Vagina (tissue), 2 donors: ENCODE measurements around the gene C2orf68. TPM values are rescaled to one million over a fixed set of nuclear protein-coding genes. Genes with fewer than 3 reads are reported as not detected.

Experiments used
- DNase-seq, 2 donors: peaks; one replicate each; pipeline ENCODE4 v3.0.0-alpha.2; 2017; ENCODE audit errors: extremely low spot score in 2 of 2
- H3K27ac ChIP-seq: fragments of 200-600 bp; sonication (generic); one replicate; pipeline ENCODE4 v1.5.1; 2019
- H3K27me3 ChIP-seq: fragments of 200-600 bp; sonication (generic); one replicate; pipeline ENCODE4 v1.5.1; 2019
- H3K36me3 ChIP-seq, 2 donors: fragments of 200-600 bp; sonication (generic); one replicate each; pipeline ENCODE4 v1.5.1; 2017 to 2019
- H3K4me1 ChIP-seq: fragments of 200-600 bp; sonication (generic); one replicate; pipeline ENCODE4 v1.5.1; 2019
- H3K4me3 ChIP-seq, 2 donors: fragments of 200-600 bp; sonication (generic); 1 replicate in 1 of 2; 2 replicates in 1 of 2; pipeline ENCODE4 v1.5.1; 2016 to 2019
- H3K9me3 ChIP-seq: fragments of 200-600 bp; sonication (generic); one replicate; pipeline ENCODE4 v1.5.1; 2019
- POLR2A ChIP-seq, 2 donors: fragments of 450-650 bp; IDR thresholded peaks; one replicate each; pipeline ENCODE4 v1.6.1; 2017; ENCODE audit warnings: antibody characterized with exemption in 2 of 2, mild to moderate bottlenecking in 2 of 2, moderate library complexity in 2 of 2
- POLR2AphosphoS5 ChIP-seq, 2 donors: sonication (generic); formaldehyde crosslinking; IDR thresholded peaks; one replicate each; pipeline ENCODE4 v1.9.0; 2017; ENCODE audit warnings: antibody characterized with exemption in 2 of 2, mild to moderate bottlenecking in 2 of 2, low read depth in 1 of 2; ENCODE audit not compliant: insufficient read depth in 1 of 2
- intact Hi-C: fragments of 100-400 bp; cut with DNase I; formaldehyde crosslinking; loops from one replicate; pipeline ENCODE4 v1.15.1; 2023
- total RNA-seq: library from RNA; depleted of rRNA; stranded (reverse); fragments of >200 nt; gene quantifications from one replicate; pipeline ENCODE4 v1.2.3, GENCODE V29; 2016
- TF ChIP-seq, protein P1 (sequence below), 3 experiments: fragments of 450-650 bp in 2 of 3; fragments of 200-600 bp in 1 of 3; sonication (generic) in 1 of 3; IDR thresholded peaks; one replicate each; pipeline ENCODE4 v1.5.1; 2017 to 2019; ENCODE audit warnings: antibody characterized with exemption in 3 of 3, mild to moderate bottlenecking in 2 of 3, moderate library complexity in 2 of 3

The C2orf68 gene
- total RNA-seq, 1 donor from 2014 or later: 12.0 TPM

DNA sequence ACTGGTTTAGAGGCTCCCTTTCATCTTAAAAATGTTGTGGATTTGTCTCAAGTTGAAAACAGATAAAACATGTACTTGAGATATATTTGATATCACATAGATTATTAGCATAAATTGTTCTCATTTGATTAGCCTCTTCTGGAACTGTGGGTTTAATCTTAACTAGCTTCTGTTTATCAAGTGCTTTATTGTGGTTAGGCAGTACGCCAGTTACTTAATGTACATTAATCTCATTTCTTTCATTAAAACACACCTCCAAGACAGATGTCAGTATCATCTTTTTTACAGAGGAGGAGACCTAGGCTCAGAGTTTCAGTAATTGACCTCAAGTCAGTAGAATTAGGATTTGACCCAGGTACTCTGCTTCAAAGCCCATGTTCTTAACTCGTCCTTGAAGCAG is 34.3 kb upstream of the C2orf68 start:
- intact Hi-C loops: no loop called here
- Histone ChIP-seq H3K27me3 (no peaks in the 10 kb centered on the region), H3K4me3 (no peak overlapping the region), H3K9me3 (no peaks in the 10 kb centered on the region), H3K36me3 (peaks cover 0 to 99% of the 10 kb centered on the region in 2 donors), H3K27ac (no peak overlapping the region), H3K4me1 (no peaks in the 10 kb centered on the region)
- no peak for DNase-seq
- TF ChIP-seq POLR2AphosphoS5 (IDR thresholded peaks at IDR 0.05; ENCODE audit: insufficient read depth in 1 of 2, low read depth in 1 of 2) (no peak), POLR2A (IDR thresholded peaks at IDR 0.05) (no peak)
- TF ChIP-seq, protein P1, sequence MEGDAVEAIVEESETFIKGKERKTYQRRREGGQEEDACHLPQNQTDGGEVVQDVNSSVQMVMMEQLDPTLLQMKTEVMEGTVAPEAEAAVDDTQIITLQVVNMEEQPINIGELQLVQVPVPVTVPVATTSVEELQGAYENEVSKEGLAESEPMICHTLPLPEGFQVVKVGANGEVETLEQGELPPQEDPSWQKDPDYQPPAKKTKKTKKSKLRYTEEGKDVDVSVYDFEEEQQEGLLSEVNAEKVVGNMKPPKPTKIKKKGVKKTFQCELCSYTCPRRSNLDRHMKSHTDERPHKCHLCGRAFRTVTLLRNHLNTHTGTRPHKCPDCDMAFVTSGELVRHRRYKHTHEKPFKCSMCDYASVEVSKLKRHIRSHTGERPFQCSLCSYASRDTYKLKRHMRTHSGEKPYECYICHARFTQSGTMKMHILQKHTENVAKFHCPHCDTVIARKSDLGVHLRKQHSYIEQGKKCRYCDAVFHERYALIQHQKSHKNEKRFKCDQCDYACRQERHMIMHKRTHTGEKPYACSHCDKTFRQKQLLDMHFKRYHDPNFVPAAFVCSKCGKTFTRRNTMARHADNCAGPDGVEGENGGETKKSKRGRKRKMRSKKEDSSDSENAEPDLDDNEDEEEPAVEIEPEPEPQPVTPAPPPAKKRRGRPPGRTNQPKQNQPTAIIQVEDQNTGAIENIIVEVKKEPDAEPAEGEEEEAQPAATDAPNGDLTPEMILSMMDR (IDR thresholded peaks at IDR 0.05): no peak

DNA sequence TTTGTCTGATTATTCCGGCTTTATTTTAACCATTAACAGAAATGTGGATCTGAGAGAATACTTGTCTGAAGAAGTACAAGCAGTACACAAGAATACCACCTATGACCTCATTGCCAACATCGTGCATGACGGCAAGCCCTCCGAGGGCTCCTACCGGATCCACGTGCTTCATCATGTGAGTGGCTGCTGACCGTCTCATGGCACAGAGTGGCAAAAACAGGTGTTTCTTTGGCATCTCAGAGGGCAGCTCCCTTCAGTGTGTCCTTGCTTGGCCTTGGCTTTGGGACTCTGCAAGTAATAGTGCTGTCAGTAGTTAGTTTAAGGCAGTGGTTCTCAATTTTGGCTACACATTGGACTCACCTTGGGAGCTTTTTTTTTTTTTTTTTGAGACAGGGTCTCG is 33.0 kb upstream of the C2orf68 start:
- Histone ChIP-seq H3K27me3 (no peaks in the 10 kb centered on the region), H3K4me1 (no peaks in the 10 kb centered on the region), H3K36me3 (peaks cover 0 to 99% of the 10 kb centered on the region in 2 donors), H3K9me3 (no peaks in the 10 kb centered on the region), H3K27ac (no peak overlapping the region), H3K4me3 (no peak overlapping the region)
- no peak for TF ChIP-seq POLR2A (IDR thresholded peaks at IDR 0.05)
- no peak for TF ChIP-seq POLR2AphosphoS5 (IDR thresholded peaks at IDR 0.05; ENCODE audit: insufficient read depth in 1 of 2, low read depth in 1 of 2)
- TF ChIP-seq, protein P1 (IDR thresholded peaks at IDR 0.05): no peak
- DNase-seq: no peak
- intact Hi-C loops: no loop called here

DNA sequence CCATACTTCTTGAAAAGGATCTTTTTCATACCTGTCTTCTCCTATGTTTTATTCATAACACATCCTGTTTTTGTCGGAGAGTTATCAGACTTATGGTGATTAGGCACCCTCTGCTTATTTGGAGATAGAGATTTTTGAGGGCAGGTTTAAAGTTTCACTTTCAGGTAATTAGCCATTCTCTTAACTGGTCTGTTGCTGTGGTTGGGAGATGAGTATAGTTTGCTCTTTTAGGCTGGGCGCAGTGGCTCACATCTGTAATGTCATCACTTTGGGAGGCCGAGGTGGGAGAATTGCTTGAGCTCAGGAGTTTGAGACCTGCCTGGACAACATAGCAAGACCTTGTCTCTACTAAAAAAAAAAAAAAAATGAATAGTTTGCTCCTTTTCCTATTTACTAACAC is 30.9 kb upstream of the C2orf68 start:
- peaks cover 0 to 97% of the 10 kb centered on the region in 2 donors for H3K36me3 ChIP-seq
- intact Hi-C loops: no loop called here
- TF ChIP-seq POLR2AphosphoS5 (IDR thresholded peaks at IDR 0.05; ENCODE audit: insufficient read depth in 1 of 2, low read depth in 1 of 2): no peak
- TF ChIP-seq, protein P1 (IDR thresholded peaks at IDR 0.05): no peak

DNA sequence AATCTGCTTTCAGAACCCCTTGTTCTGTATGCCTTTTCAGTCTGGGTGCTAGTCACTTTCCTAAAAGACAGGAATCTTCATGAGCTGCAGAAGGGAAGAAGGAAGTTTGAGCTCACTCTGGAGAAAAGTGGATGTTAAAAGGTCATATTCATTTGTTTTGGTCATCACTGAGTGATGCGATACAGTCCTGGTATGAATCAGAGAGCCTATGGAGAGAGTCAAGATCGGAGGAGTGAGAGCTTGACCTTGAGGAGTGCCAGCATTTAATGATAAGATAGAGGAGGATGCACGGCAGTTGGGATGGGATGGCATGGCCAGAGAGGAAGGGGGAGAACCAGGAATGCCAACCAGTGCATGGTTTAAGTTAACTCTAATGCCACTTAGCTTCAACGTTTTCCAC is 23.8 kb upstream of the C2orf68 start:
- Histone ChIP-seq H3K27ac (no peak overlapping the region), H3K27me3 (no peaks in the 10 kb centered on the region), H3K4me1 (no peaks in the 10 kb centered on the region), H3K9me3 (no peaks in the 10 kb centered on the region), H3K36me3 (peaks cover 0 to 87% of the 10 kb centered on the region in 2 donors), H3K4me3 (no peak overlapping the region)
- intact Hi-C loops: loop anchor here (5.0 kb wide), 3 partner anchors 72 to 962 kb away; no protein-coding TSS in a partner anchor
- DNase-seq: no peak
- TF ChIP-seq POLR2AphosphoS5 (IDR thresholded peaks at IDR 0.05; ENCODE audit: insufficient read depth in 1 of 2, low read depth in 1 of 2) (no peak), POLR2A (IDR thresholded peaks at IDR 0.05) (no peak)
- TF ChIP-seq, protein P1 (IDR thresholded peaks at IDR 0.05): no peak

More for the DNA sequence above, 30.9 kb upstream of the C2orf68 start:
- no peak overlapping the region for H3K4me3 ChIP-seq
- H3K27ac ChIP-seq: no peak overlapping the region
- no peak for DNase-seq
- no peaks in the 10 kb centered on the region for H3K4me1 ChIP-seq
- H3K9me3 ChIP-seq: no peaks in the 10 kb centered on the region
- no peaks in the 10 kb centered on the region for H3K27me3 ChIP-seq

DNA sequence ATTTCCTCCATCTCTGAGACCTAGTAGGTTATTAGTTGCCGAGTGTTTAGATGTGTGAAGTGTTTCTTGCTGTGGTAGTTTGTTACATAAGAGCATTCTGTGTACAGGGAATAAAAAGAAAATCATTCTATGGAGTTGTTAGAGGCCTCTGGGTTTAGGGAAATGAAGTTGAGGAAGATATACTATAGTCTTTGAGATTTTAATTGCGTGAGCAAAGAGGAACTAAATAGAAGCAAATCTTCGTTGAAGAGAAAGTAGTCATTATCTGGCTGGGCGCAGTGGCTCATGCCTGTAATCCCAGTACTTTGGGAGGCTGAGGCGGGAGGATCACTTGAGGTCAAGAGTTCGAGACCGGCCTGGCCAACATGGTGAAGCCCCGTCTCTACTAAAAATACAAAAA is 23.1 kb upstream of the C2orf68 start:
- no peak for DNase-seq

More for the DNA sequence above, 23.1 kb upstream of the C2orf68 start:
- H3K27me3 ChIP-seq: no peaks in the 10 kb centered on the region
- intact Hi-C loops: loop anchor here (5.0 kb wide), 3 partner anchors 72 to 962 kb away; no protein-coding TSS in a partner anchor
- no peak overlapping the region for H3K4me3 ChIP-seq
- H3K4me1 ChIP-seq: no peaks in the 10 kb centered on the region
- peaks cover 0 to 85% of the 10 kb centered on the region in 2 donors for H3K36me3 ChIP-seq
- no peak overlapping the region for H3K27ac ChIP-seq
- H3K9me3 ChIP-seq: no peaks in the 10 kb centered on the region
- TF ChIP-seq, protein P1 (IDR thresholded peaks at IDR 0.05): no peak
- TF ChIP-seq POLR2A (IDR thresholded peaks at IDR 0.05): no peak
- TF ChIP-seq POLR2AphosphoS5 (IDR thresholded peaks at IDR 0.05; ENCODE audit: insufficient read depth in 1 of 2, low read depth in 1 of 2): no peak
